Neural cell (in vitro differentiated cells): Measurements from ENCODE around the gene MAML3. TPM values are rescaled to one million over a fixed set of nuclear protein-coding genes. Genes with fewer than 3 reads are reported as not detected.

Source experiments
- H2AFZ ChIP-seq: fragments of 200-600, 300-800 bp; sonication (generic), shearing (Covaris generic); 2 replicates; pipeline ENCODE4 v1.6.0; 2014; ENCODE audit warnings: low read depth, mild to moderate bottlenecking, antibody characterized with exemption, low read length, moderate library complexity
- H3F3A ChIP-seq: fragments of 200-600 bp; shearing (Covaris generic); 2 replicates; pipeline ENCODE4 v1.6.1; 2016; ENCODE audit warnings: mild to moderate bottlenecking, moderate library complexity, mixed read lengths, antibody characterized with exemption, low read length; ENCODE audit not compliant: insufficient read depth, poor library complexity, severe bottlenecking
- H3K27ac ChIP-seq: fragments of 200-600, 300-800 bp; sonication (generic), shearing (Covaris generic); 2 replicates; pipeline ENCODE4 v1.5.1; 2014; ENCODE audit warnings: mild to moderate bottlenecking, low read length, moderate library complexity
- H3K27me3 ChIP-seq: fragments of 300-800, 200-600 bp; sonication (generic), shearing (Covaris generic); 2 replicates; pipeline ENCODE4 v1.6.0; 2014; ENCODE audit warnings: mild to moderate bottlenecking, low read depth, low read length, moderate library complexity; ENCODE audit not compliant: insufficient read depth
- H3K36me3 ChIP-seq: fragments of 300-800, 200-600 bp; sonication (generic), shearing (Covaris generic); 2 replicates; pipeline ENCODE4 v1.5.1; 2014; ENCODE audit warnings: mild to moderate bottlenecking, antibody characterized with exemption, low read length, moderate library complexity; ENCODE audit not compliant: insufficient read depth
- H3K4me2 ChIP-seq: fragments of 300-800, 200-600 bp; sonication (generic), shearing (Covaris generic); 2 replicates; pipeline ENCODE4 v1.6.0; 2014; ENCODE audit warnings: mild to moderate bottlenecking, low read length
- H3K4me3 ChIP-seq: fragments of 300-800, 200-600 bp; sonication (generic), shearing (Covaris generic); 2 replicates; pipeline ENCODE4 v1.5.1; 2014; ENCODE audit warnings: mild to moderate bottlenecking, low read length, moderate library complexity
- H3K79me2 ChIP-seq: fragments of 200-600 bp; shearing (Covaris generic); replicated peaks from 2 replicates; pipeline ENCODE4 v1.6.0; 2014; ENCODE audit warnings: mild to moderate bottlenecking, low read length, moderate library complexity; ENCODE audit not compliant: insufficient read depth
- H3K9ac ChIP-seq: fragments of 300-800, 200-600 bp; sonication (generic), shearing (Covaris generic); 2 replicates; pipeline ENCODE4 v1.6.1; 2016; ENCODE audit warnings: mild to moderate bottlenecking, low read length, mixed read lengths
- H3K9me2 ChIP-seq: fragments of 200-600 bp; shearing (Covaris generic); 2 replicates; pipeline ENCODE4 v1.6.1; 2016; ENCODE audit warnings: mild to moderate bottlenecking, low read length, mixed read lengths; ENCODE audit not compliant: insufficient read depth
- H3K9me3 ChIP-seq: fragments of 200-600, 300-800 bp; sonication (generic), shearing (Covaris generic); 2 replicates; pipeline ENCODE4 v1.6.1; 2016; ENCODE audit warnings: mild to moderate bottlenecking, mixed run types, low read length, moderate library complexity, mixed read lengths
- H4K20me1 ChIP-seq: fragments of 200-600 bp; shearing (Covaris generic); 2 replicates; pipeline ENCODE4 v1.6.1; 2016; ENCODE audit warnings: mild to moderate bottlenecking, mixed run types; ENCODE audit not compliant: insufficient read depth
- EP300 ChIP-seq: fragments of 450-650 bp; conservative IDR thresholded peaks from 2 replicates; pipeline ENCODE4 v1.6.1; 2014; ENCODE audit warnings: antibody characterized with exemption, mild to moderate bottlenecking, moderate library complexity; ENCODE audit not compliant: poor library complexity, severe bottlenecking
- EZH2 ChIP-seq: fragments of 200-600, 300-800 bp; shearing (Covaris generic), sonication (generic); IDR thresholded peaks from 2 replicates; pipeline ENCODE4 v1.6.1; 2014; ENCODE audit warnings: antibody characterized with exemption, low read length, borderline replicate concordance, mild to moderate bottlenecking; ENCODE audit not compliant: insufficient read depth, poor library complexity, severe bottlenecking
- MXI1 ChIP-seq: fragments of 450-650 bp; conservative IDR thresholded peaks from 2 replicates; pipeline ENCODE4 v1.6.1; 2014; ENCODE audit warnings: antibody characterized with exemption, mild to moderate bottlenecking; ENCODE audit not compliant: poor library complexity, severe bottlenecking
- POLR2AphosphoS5 ChIP-seq: IDR thresholded peaks from 2 replicates; pipeline ENCODE4 v1.6.1; 2012
- RAD21 ChIP-seq: fragments of 450-650 bp; conservative IDR thresholded peaks from 2 replicates; pipeline ENCODE4 v1.6.1; 2014; ENCODE audit warnings: antibody characterized with exemption, mild to moderate bottlenecking, moderate library complexity
- SMC3 ChIP-seq: fragments of 450-650 bp; conservative IDR thresholded peaks from 2 replicates; pipeline ENCODE4 v1.6.1; 2014; ENCODE audit warnings: antibody characterized with exemption, mild to moderate bottlenecking, moderate library complexity; ENCODE audit not compliant: poor library complexity
- TAF1 ChIP-seq: IDR thresholded peaks from 2 replicates; pipeline ENCODE4 v1.6.1; 2012; ENCODE audit warnings: low read depth
- polyA plus RNA-seq: library from polyadenylated mRNA; depleted of rRNA; stranded (reverse); fragments of >200 nt; gene quantifications from 2 replicates; pipeline ENCODE4 v1.2.3, GENCODE V29; 2014
- TF ChIP-seq, protein P1 (sequence below): fragments of 450-650 bp; IDR thresholded peaks from 2 replicates; pipeline ENCODE4 v1.5.1; 2014; ENCODE audit warnings: antibody characterized with exemption, mild to moderate bottlenecking, moderate library complexity; ENCODE audit not compliant: poor library complexity, severe bottlenecking
- TF ChIP-seq, protein P2 (sequence below): IDR thresholded peaks from 2 replicates; pipeline ENCODE4 v1.6.1; 2012; ENCODE audit warnings: borderline replicate concordance

MAML3 gene
- polyA plus RNA-seq, 1 donor from 2014 or later: 10.2 TPM

DNA sequence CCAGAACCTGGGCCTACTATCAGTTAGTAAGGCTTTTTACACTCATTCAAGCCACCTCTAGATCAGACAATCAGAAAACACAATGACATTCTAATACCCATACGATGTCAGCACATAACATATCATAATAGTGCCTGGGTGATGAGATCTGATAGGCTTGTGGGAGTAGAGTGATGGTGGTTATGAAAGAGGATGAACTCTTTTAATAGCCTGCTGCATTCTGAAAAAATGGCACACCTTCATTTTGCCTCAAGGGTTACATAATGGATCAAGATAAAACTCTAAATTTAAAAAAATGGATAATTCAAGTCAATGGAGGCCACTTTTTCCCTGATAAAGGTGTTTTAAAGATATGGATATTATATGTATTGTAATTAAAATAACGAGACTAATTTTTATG lies 215.6 kb downstream of the MAML3 start:
- Histone ChIP-seq H3K4me3 (no peak overlapping the region), H3K9me2 (no peaks in the 10 kb centered on the region), H3K9me3 (no peaks in the 10 kb centered on the region), H3K27me3 (no peaks in the 10 kb centered on the region), H2AFZ (no peak overlapping the region), H3K79me2 (no peaks in the 10 kb centered on the region), H3F3A (no peaks in the 10 kb centered on the region), H3K27ac (no peak overlapping the region), H4K20me1 (no peaks in the 10 kb centered on the region), H3K9ac (no peak overlapping the region), H3K4me2 (no peak overlapping the region), H3K36me3 (no peaks in the 10 kb centered on the region)
- TF ChIP-seq EZH2: no peak
- no peak for TF ChIP-seq EP300
- TF ChIP-seq POLR2AphosphoS5: no peak
- TF ChIP-seq TAF1: no peak
- TF ChIP-seq SMC3: no peak
- TF ChIP-seq, protein P1, sequence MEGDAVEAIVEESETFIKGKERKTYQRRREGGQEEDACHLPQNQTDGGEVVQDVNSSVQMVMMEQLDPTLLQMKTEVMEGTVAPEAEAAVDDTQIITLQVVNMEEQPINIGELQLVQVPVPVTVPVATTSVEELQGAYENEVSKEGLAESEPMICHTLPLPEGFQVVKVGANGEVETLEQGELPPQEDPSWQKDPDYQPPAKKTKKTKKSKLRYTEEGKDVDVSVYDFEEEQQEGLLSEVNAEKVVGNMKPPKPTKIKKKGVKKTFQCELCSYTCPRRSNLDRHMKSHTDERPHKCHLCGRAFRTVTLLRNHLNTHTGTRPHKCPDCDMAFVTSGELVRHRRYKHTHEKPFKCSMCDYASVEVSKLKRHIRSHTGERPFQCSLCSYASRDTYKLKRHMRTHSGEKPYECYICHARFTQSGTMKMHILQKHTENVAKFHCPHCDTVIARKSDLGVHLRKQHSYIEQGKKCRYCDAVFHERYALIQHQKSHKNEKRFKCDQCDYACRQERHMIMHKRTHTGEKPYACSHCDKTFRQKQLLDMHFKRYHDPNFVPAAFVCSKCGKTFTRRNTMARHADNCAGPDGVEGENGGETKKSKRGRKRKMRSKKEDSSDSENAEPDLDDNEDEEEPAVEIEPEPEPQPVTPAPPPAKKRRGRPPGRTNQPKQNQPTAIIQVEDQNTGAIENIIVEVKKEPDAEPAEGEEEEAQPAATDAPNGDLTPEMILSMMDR: no peak
- no peak for TF ChIP-seq RAD21
- TF ChIP-seq, protein P2, sequence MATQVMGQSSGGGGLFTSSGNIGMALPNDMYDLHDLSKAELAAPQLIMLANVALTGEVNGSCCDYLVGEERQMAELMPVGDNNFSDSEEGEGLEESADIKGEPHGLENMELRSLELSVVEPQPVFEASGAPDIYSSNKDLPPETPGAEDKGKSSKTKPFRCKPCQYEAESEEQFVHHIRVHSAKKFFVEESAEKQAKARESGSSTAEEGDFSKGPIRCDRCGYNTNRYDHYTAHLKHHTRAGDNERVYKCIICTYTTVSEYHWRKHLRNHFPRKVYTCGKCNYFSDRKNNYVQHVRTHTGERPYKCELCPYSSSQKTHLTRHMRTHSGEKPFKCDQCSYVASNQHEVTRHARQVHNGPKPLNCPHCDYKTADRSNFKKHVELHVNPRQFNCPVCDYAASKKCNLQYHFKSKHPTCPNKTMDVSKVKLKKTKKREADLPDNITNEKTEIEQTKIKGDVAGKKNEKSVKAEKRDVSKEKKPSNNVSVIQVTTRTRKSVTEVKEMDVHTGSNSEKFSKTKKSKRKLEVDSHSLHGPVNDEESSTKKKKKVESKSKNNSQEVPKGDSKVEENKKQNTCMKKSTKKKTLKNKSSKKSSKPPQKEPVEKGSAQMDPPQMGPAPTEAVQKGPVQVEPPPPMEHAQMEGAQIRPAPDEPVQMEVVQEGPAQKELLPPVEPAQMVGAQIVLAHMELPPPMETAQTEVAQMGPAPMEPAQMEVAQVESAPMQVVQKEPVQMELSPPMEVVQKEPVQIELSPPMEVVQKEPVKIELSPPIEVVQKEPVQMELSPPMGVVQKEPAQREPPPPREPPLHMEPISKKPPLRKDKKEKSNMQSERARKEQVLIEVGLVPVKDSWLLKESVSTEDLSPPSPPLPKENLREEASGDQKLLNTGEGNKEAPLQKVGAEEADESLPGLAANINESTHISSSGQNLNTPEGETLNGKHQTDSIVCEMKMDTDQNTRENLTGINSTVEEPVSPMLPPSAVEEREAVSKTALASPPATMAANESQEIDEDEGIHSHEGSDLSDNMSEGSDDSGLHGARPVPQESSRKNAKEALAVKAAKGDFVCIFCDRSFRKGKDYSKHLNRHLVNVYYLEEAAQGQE: no peak
- TF ChIP-seq MXI1: no peak

DNA sequence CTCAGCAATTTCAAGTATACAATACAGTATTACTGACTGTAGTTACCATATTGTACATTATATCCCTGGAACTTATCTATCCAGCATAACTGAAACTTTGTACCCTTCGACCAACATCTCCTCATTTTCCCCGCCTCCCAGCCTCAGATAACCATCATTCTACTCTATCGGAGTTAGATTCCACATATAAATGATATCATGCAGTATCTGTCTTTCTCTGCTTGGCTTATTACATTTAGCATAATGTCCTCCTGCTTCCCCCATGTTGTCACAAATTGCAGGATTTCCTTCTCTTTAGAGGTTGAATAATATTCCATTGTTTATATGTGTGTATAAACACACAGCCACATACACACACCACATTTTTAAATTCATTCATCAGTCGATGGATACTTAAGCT lies 218.1 kb downstream of the MAML3 start:
- Histone ChIP-seq H3F3A (no peaks in the 10 kb centered on the region), H3K4me2 (no peak overlapping the region), H3K9me3 (no peaks in the 10 kb centered on the region), H3K27ac (no peak overlapping the region), H3K79me2 (no peaks in the 10 kb centered on the region), H4K20me1 (no peaks in the 10 kb centered on the region), H3K27me3 (no peaks in the 10 kb centered on the region), H3K9ac (no peak overlapping the region), H3K9me2 (no peaks in the 10 kb centered on the region), H3K4me3 (no peak overlapping the region), H3K36me3 (no peaks in the 10 kb centered on the region), H2AFZ (no peak overlapping the region)
- no peak for TF ChIP-seq SMC3
- no peak for TF ChIP-seq EP300
- no peak for TF ChIP-seq TAF1
- TF ChIP-seq, protein P2: no peak
- no peak for TF ChIP-seq RAD21
